Measurements from ENCODE around the gene TPP2. TPM values are rescaled to one million over a fixed set of nuclear protein-coding genes. Genes with fewer than 3 reads are reported as not detected.

The TPP2 gene
- total and polyA plus RNA-seq, 9 of the 15 experiments (the other 6 are each of a cell fraction or from before 2014, with no cell fraction given) = 18.8 to 87.7 (median 55.9) TPM

GRCh38 chr13:102572323-102572722, 24.5 kb upstream of the TPP2 start:
- 0% methylated on average over 5 of the region's 6 CpGs for WGBS (ENCODE audit: insufficient coverage, low coverage, missing lambda C conversion rate)
- in situ Hi-C loops (cut with MboI) = loop anchor here (25.0 kb wide), 1 partner anchor 1435 kb away; no protein-coding TSS in a partner anchor
- H3K9me1 ChIP-seq (ENCODE audit: control insufficient read depth, insufficient read depth, low read length) = no peaks in the 10 kb centered on the region
- H3K27me3 ChIP-seq (ENCODE audit: control insufficient read depth in 2 of 2, insufficient read depth in 2 of 2, low read length in 2 of 2) = peaks cover 0 to 5% of the 10 kb centered on the region in 2 experiments; a peak in 1 of 5 replicates
- FAIRE-seq = no peak
- intact Hi-C loops (cut with micrococcal nuclease) = loop anchor here (5.0 kb wide), 1 partner anchor 1425 kb away; no protein-coding TSS in a partner anchor
- no TSS peak for BruUV-seq (replicated peaks)
- H3K36me3 ChIP-seq (ENCODE audit: control insufficient read depth, insufficient read depth, low read length) = no peaks in the 10 kb centered on the region
- no peak overlapping the region for H3K4me2 ChIP-seq (ENCODE audit: insufficient read depth, low read length)
- POLR2A ChIA-PET = no interaction called here
- no peaks in the 10 kb centered on the region for H3K79me2 ChIP-seq (ENCODE audit: control insufficient read depth, insufficient read depth, low read length)
- CTCF ChIA-PET (ENCODE audit: low intra/inter-chr PET ratio) = no interaction called here
- H2AFZ ChIP-seq (ENCODE audit: low read depth, low read length) = no peak overlapping the region
- no peak for ATAC-seq
- DNase-seq (ENCODE audit: extremely low read depth in 1 of 4, low spot score in 3 of 4) = no peak
- no peak for TF ChIP-seq RAD21 (CRISPR knock-in tag; conservative IDR thresholded peaks at IDR 0.05 in 1 of 2, IDR thresholded peaks at IDR 0.05 in 1 of 2)
- TF ChIP-seq SIN3B (IDR thresholded peaks at IDR 0.05; ENCODE audit: low read depth) = no peak
- no peak for TF ChIP-seq ZBTB49 (CRISPR knock-in tag; IDR thresholded peaks at IDR 0.05; ENCODE audit: borderline replicate concordance)
- TF ChIP-seq JUNB (CRISPR knock-in tag; conservative IDR thresholded peaks at IDR 0.05) = no peak
- H3K9ac ChIP-seq (ENCODE audit: insufficient read depth in 1 of 2, low read depth in 2 of 2, low read length in 2 of 2) = no peak overlapping the region
- H4K20me1 ChIP-seq (replicated peaks; ENCODE audit: control insufficient read depth, insufficient read depth, low read length) = no peaks in the 10 kb centered on the region
- no peak overlapping the region for H3K27ac ChIP-seq (ENCODE audit: extremely low read depth, low read depth, low read length)
- H3K4me3 ChIP-seq = no peak overlapping the region
- H3K4me1 ChIP-seq (replicated peaks in 1 of 2; ENCODE audit: control insufficient read depth in 2 of 2, insufficient read depth in 2 of 2, low read length in 2 of 2) = no peaks in the 10 kb centered on the region
- H3K9me3 ChIP-seq (replicated peaks; ENCODE audit: control insufficient read depth, insufficient read depth, low read depth, low read length) = no peaks in the 10 kb centered on the region

Data from K562 (cell line).